Mucosa of stomach (tissue), 1 donor: ENCODE results near the gene UTP14C.

Experiments used
- H3K27me3 ChIP-seq: one replicate; pipeline ENCODE4 v1.7.0; 2013; ENCODE audit warnings: mild to moderate bottlenecking, low read length; ENCODE audit not compliant: control insufficient read depth, insufficient read depth
- H3K36me3 ChIP-seq: one replicate; pipeline ENCODE4 v1.7.0; 2013; ENCODE audit warnings: low read length; ENCODE audit not compliant: control insufficient read depth, insufficient read depth
- H3K4me1 ChIP-seq: one replicate; pipeline ENCODE4 v1.7.0; 2013; ENCODE audit warnings: mild to moderate bottlenecking, low read length; ENCODE audit not compliant: control insufficient read depth, insufficient read depth
- H3K4me3 ChIP-seq: one replicate; pipeline ENCODE4 v1.7.0; 2013; ENCODE audit warnings: low read length
- H3K9ac ChIP-seq: one replicate; pipeline ENCODE4 v1.7.0; 2013; ENCODE audit warnings: mild to moderate bottlenecking, low read length, moderate library complexity
- H3K9me3 ChIP-seq: one replicate; pipeline ENCODE4 v1.7.0; 2013; ENCODE audit warnings: mild to moderate bottlenecking, low read length, moderate library complexity; ENCODE audit not compliant: control insufficient read depth
- donor health status: Pancreatic carcinoma.

UTP14C gene

DNA sequence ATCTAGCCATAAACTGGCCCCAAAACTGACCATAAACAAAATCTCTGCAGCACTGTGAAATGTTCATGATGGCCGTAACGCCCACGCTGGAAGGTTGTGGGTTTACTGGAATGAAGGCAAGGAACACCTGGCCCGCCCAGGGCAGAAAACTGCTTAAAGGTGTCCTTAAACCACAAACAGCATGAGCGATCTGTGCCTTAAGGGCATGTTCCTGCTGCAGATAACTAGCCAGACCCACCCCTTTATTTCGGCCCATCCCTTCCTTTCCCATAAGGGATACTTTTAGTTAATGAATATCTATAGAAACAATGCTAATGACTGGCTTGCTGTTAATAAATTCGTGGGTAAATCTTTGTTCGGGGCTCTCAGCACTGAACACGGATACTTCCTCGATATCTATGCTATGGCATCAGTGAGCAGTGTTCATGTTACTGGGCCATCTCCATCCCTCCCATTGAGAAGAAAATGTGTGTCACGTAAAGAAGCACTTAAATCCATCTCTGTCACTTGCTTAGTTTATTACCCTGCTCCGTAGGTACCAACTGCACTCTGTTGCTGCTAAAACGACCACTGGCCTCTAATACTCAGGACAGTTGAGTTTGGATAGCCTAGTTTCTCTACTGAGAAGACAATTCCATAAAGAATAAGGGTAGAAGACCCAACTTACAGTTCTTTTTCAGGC, 18.5 kb upstream of the UTP14C start:
- Histone ChIP-seq H3K4me3 (no peak overlapping the region), H3K9ac (no peak overlapping the region), H3K27me3 (no peaks in the 10 kb centered on the region), H3K9me3 (no peaks in the 10 kb centered on the region), H3K36me3 (no peaks in the 10 kb centered on the region), H3K4me1 (peaks cover 41% of the 10 kb centered on the region)

DNA sequence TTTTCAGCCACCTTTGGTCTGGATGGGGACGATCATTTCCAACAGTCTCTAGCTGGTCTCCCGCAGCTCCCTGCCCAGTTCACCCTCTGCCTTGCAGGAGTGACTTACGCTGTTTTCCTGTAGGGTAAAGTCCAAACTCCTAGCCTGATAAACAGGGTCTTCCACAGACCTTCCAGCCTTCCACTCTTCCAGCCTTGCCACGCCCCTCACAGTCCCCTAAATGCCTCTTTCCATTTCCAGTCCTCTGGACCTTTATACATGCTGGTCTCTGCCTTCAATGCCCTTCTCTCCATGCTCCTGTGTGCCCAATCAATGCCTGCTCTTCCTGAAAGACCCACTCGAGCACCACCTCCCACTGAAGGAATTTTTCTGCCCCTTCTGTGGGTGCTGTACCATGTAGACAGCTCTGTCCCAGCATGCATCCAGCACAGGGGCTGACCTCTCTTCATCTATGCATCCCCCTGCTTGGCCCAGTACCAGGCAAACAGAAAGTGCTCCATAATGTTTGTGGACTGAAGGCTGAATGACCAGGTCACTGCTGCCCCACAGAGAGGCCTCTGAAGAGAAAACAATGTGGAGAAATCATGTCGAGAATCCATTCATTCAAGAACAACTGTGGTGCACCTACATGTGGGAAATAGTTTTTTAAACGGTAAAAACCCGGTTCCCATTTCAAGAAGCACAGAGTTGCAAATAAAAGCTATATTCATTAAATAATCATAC, 17.8 kb upstream of the UTP14C start:
- Histone ChIP-seq H3K27me3 (no peaks in the 10 kb centered on the region), H3K4me1 (peaks cover 41% of the 10 kb centered on the region), H3K9ac (no peak overlapping the region), H3K9me3 (no peaks in the 10 kb centered on the region), H3K4me3 (no peak overlapping the region), H3K36me3 (no peaks in the 10 kb centered on the region)

- no peak overlapping the region for H3K4me3 ChIP-seq
- no peaks in the 10 kb centered on the region for H3K27me3 ChIP-seq
- H3K9me3 ChIP-seq: no peaks in the 10 kb centered on the region
- H3K9ac ChIP-seq: no peak overlapping the region
- no peaks in the 10 kb centered on the region for H3K36me3 ChIP-seq
- peaks cover 17% of the 10 kb centered on the region for H3K4me1 ChIP-seq
Observed at GRCh38 chr13:52009946-52010345, 14.5 kb upstream of the UTP14C start.

DNA sequence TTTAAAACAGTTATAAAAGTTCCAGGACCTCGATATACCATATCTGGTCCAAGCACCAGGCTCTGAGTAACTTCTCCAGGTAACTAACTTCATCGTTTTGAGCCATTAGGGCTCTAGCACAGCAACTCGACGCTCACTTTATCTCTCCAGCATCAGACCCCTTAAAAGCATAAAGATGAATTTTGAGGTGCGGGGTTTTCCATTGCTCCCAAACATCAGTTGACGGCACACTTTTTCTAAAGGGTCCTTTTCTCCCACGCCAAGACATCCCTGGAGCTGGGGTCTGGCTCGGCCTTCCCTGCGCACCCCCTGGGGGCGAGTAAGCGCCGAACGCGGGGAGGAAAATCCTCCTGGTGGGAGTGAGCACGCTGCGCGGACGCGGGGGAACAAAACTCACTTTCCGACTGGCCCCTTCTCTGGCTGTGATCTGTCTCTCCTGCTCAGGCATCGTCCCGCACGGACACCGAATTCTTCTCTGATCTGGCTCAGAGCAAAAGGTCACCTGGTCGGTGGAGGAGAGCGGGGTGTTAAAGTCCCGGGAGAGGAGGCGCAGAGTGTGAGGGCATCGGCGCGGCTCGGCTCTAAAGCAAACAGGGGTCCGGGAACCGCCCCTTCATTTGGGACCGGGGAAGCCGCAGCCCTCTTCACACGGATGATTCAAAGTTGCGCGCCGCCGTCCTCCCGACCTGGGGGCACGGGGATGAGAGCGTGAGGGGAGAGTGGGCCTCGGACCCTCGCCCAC, 13.4 kb upstream of the UTP14C start, which contains the start of gene ATP7B:
Gene ATP7B, minus strand, starts transcription at position 561 of the 742 bp plus-strand sequence. Its CDS starts 113 bp downstream, at position 448.
- H3K36me3 ChIP-seq: no peaks in the 10 kb centered on the region
- peak within 1 kb of the TSS; percentile 92 for H3K9ac ChIP-seq
- peaks cover 15% of the 10 kb centered on the region for H3K4me1 ChIP-seq
- no peaks in the 10 kb centered on the region for H3K27me3 ChIP-seq
- no peaks in the 10 kb centered on the region for H3K9me3 ChIP-seq
- peak within 1 kb of the TSS; percentile 97 for H3K4me3 ChIP-seq

- peak within 1 kb of the TSS; percentile 92 for H3K9ac ChIP-seq
- no peaks in the 10 kb centered on the region for H3K36me3 ChIP-seq
- peak within 1 kb of the TSS; percentile 97 for H3K4me3 ChIP-seq
- no peaks in the 10 kb centered on the region for H3K9me3 ChIP-seq
- H3K4me1 ChIP-seq: peaks cover 7% of the 10 kb centered on the region
- H3K27me3 ChIP-seq: no peaks in the 10 kb centered on the region
Observed at GRCh38 chr13:52011632-52012511, 12.6 kb upstream of the UTP14C start, which contains the start of gene ALG11. TSS of gene ALG11 (plus strand) at chr13:52012398. CDS start at chr13:52012419, 21 bp downstream.

DNA sequence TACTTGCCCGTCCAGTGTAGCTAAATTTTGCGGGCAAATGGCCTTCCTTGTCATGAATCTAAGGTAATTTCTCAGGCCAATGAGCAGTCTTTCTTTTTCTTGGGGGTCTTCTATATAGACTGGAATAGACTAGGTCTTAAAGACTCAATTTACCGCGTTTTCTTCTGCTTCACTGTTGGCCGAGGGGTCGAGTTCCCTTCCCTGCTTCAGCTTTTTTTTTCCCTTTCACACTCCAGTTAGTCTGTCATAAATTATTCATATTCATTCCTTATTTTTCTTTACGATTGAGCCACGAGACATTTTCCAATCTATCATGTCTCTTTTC, 12.0 kb upstream of the UTP14C start:
- Histone ChIP-seq H3K4me3 (peak overlapping the region; percentile 97), H3K36me3 (no peaks in the 10 kb centered on the region), H3K4me1 (peaks cover 4% of the 10 kb centered on the region), H3K9me3 (no peaks in the 10 kb centered on the region), H3K27me3 (no peaks in the 10 kb centered on the region), H3K9ac (peak overlapping the region; percentile 92)

DNA sequence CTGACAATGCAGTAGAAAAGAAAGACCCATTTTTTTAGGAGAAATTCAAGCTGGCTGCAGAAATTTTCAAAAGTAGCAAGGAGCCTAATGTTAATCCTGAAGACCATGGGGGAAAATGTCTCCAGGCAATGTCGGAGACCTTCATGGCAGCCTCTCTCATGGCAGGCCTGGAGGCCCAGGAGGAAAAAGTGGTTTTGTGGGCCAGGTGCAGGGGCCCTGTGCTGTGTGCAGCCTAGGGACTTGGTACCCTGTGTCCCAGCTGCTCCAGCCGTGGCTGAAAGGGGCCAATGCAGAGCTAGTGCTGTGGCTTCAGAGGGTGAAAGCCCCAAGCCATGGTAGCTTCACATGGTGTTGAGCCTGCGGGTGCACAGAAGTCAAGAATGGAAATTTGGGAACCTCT, 8.2 kb upstream of the UTP14C start:
- H3K27me3 ChIP-seq: no peaks in the 10 kb centered on the region
- no peak overlapping the region for H3K4me3 ChIP-seq
- no peak overlapping the region for H3K9ac ChIP-seq
- no peaks in the 10 kb centered on the region for H3K9me3 ChIP-seq
- no peaks in the 10 kb centered on the region for H3K36me3 ChIP-seq
- H3K4me1 ChIP-seq: no peaks in the 10 kb centered on the region

DNA sequence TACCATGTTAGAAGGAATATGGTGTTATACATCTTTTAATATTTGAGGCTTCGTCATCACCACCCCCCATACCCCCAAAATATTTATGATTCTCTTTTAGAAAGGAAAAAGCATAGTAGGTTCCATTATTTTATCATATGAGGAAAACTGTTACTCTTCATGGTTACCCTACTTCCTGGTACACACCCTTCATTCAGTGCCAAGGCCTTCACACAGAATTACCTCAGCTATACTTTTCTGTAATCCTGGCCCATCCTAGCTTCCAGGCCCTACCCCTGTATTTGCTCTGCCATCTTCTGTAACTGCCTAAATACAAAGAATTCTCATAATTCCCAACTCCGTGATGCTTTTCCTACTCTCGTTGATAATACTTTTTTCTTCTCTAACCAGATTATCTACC, 4.3 kb upstream of the UTP14C start:
- Histone ChIP-seq H3K9ac (no peak overlapping the region), H3K4me3 (no peak overlapping the region), H3K36me3 (no peaks in the 10 kb centered on the region), H3K9me3 (no peaks in the 10 kb centered on the region), H3K4me1 (peaks cover 1% of the 10 kb centered on the region), H3K27me3 (no peaks in the 10 kb centered on the region)

GRCh38 chr13:52022356-52022755, 2.1 kb upstream of the UTP14C start:
- peaks cover 6% of the 10 kb centered on the region for H3K4me1 ChIP-seq
- no peaks in the 10 kb centered on the region for H3K36me3 ChIP-seq
- no peak overlapping the region for H3K9ac ChIP-seq
- H3K9me3 ChIP-seq: no peaks in the 10 kb centered on the region
- no peak overlapping the region for H3K4me3 ChIP-seq
- no peaks in the 10 kb centered on the region for H3K27me3 ChIP-seq

DNA sequence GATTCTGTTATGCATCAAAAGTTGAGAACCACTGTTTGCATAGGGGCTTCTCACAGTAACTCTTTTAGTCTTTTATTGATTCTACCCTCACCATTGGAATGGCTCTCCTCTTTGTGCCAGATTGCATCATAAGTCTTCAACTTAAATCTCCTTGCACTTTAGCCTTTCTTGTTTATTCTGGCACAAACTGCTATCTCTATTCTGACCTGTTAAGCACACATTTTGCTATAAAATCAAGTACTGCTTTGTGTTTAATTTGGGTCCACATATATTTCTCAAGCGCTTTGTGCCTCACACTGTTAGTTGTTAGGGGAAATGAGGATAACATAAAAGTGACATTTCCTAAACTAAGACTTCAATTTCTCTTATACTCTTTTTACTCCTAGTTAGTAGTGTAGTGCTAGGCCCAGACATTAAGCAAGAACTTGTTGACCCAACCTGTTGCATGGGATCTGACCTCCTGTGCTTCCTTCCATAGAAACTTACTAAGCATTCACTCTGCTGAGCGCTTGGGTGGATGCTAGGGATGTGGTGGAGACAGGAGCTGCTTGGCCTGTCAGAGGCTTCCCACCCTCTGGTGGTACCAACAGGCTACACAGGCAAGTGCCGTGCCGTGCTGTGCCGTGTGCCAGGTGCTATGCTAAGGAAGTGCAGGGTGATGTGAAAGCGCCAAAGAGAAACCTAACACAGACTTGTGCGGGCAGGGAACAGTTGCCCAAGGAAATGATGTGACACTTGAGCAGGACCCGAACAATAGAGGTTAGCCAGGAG, 1.2 kb downstream of the UTP14C start:
- Histone ChIP-seq H3K36me3 (no peaks in the 10 kb centered on the region), H3K4me3 (no peak overlapping the region), H3K9me3 (no peaks in the 10 kb centered on the region), H3K4me1 (peaks cover 6% of the 10 kb centered on the region), H3K9ac (no peak overlapping the region), H3K27me3 (no peaks in the 10 kb centered on the region)

DNA sequence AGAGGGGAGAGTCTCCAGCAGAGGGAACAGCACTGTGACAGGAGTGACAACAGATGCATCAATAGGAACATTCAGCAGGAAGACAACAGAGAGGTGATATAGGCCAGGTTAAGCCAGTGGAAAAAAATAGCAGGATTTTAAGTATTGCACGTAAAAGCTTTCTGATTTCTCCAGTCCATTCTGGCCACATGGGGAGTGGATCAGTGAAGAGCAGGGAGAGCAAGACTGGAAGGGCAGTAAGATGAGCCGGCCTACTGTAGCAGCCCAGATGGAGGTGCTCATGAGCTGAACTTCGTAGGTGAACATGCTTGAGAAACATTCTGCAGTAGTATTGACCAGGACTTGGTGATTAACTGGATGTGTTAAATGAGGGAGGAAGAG, 1.7 kb downstream of the UTP14C start:
- Histone ChIP-seq H3K27me3 (no peaks in the 10 kb centered on the region), H3K4me1 (peaks cover 6% of the 10 kb centered on the region), H3K9me3 (no peaks in the 10 kb centered on the region), H3K4me3 (no peak overlapping the region), H3K9ac (no peak overlapping the region), H3K36me3 (no peaks in the 10 kb centered on the region)
